Testis (tissue), 2 donors: ENCODE measurements around the gene BARX2.

Experiments
- POLR2A ChIP-seq: fragments of 450-650 bp; IDR thresholded peaks from one replicate; pipeline ENCODE4 v1.6.1; 2017; ENCODE audit warnings: antibody characterized with exemption, mild to moderate bottlenecking, moderate library complexity
- TF ChIP-seq, protein P1 (sequence below), 3 experiments: fragments of 450-650 bp in 2 of 3; fragments of 200-600 bp in 1 of 3; sonication (generic) in 1 of 3; IDR thresholded peaks; one replicate each; pipeline ENCODE4 v1.5.1; 2016 to 2019; ENCODE audit warnings: antibody characterized with exemption in 3 of 3, mild to moderate bottlenecking in 2 of 3, moderate library complexity in 1 of 3

DNA sequence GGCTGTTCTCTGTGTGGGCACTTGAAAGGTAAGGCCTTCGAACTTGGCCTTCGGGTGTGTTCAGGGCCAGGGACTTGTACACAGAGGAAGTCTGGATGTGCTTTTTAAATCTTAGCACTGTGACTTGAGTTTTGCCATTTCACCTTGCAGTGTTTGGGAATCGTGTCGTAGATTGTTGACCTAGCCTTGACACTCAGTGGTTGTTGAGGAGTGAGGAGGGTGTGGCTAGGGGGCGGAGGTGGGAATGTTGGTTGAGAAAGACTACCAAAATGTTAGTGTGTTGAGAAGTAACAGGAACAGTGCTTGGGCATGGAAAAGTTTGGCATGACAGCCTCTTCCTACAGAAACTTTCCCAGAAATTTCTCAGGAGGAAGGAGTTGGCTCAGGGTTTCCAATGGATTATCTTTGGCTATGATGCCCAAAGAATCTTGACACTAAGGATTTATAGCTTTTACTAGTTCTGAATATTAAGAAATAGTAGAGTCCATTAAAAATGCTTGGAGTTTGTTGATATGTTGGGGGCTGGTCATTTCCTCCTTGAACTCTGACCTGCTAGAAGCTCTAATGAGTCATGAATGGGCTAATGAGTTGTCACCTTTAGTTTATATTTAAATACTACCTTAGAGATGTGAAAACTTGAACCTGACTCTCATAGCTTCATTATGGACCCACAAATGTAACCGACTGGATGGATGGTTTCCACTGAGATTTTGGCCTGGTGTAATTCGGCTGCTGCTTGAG is 40.6 kb downstream of the BARX2 start:
- TF ChIP-seq, protein P1, sequence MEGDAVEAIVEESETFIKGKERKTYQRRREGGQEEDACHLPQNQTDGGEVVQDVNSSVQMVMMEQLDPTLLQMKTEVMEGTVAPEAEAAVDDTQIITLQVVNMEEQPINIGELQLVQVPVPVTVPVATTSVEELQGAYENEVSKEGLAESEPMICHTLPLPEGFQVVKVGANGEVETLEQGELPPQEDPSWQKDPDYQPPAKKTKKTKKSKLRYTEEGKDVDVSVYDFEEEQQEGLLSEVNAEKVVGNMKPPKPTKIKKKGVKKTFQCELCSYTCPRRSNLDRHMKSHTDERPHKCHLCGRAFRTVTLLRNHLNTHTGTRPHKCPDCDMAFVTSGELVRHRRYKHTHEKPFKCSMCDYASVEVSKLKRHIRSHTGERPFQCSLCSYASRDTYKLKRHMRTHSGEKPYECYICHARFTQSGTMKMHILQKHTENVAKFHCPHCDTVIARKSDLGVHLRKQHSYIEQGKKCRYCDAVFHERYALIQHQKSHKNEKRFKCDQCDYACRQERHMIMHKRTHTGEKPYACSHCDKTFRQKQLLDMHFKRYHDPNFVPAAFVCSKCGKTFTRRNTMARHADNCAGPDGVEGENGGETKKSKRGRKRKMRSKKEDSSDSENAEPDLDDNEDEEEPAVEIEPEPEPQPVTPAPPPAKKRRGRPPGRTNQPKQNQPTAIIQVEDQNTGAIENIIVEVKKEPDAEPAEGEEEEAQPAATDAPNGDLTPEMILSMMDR (IDR thresholded peaks at IDR 0.05), result no peak
- no peak for TF ChIP-seq POLR2A
